GM12878 (cell line): ENCODE measurements around the gene TEC. TPM values are rescaled to one million over a fixed set of nuclear protein-coding genes. Genes with fewer than 3 reads are reported as not detected.

Experiments used
- ATAC-seq: fragments of 200-7000 bp; cut with Tn5 transposase; 3 replicates; pipeline ENCODE4 v1.9.1; 2020; ENCODE audit warnings: mild to moderate bottlenecking, moderate library complexity
- BruUV-seq: library from RNA; stranded (reverse); fragments of 400-500 nt; replicated peaks from 2 replicates; lab custom pipeline; 2021; lab: Mats Ljungman, UMichigan
- CTCF ChIA-PET: fragments of 300-600 bp; sonication (Branson Sonifier 250); formaldehyde crosslinking; extraction: SDS; loops from one replicate; lab custom pipeline; 2021; ENCODE audit warnings: inconsistent platforms; lab: Yijun Ruan, JAX
- POLR2A ChIA-PET: fragments of 350-600 bp; formaldehyde crosslinking; extraction: SDS; loops from one replicate; lab custom pipeline; 2021; ENCODE audit warnings: inconsistent platforms; lab: Charles Lee
- RAD21 ChIA-PET: fragments of 300-600 bp; sonication (Branson Sonifier 250); formaldehyde crosslinking; loops from one replicate; lab custom pipeline; 2023; ENCODE audit warnings: antibody characterized with exemption; ENCODE audit not compliant: unreplicated experiment; lab: Charles Lee
- SMC1A ChIA-PET: fragments of 300-600 bp; sonication (Branson Sonifier 250); formaldehyde crosslinking; loops from one replicate; lab custom pipeline; 2023; ENCODE audit not compliant: unreplicated experiment, uncharacterized antibody; lab: Charles Lee
- DNase-seq: peaks from one replicate; pipeline ENCODE4 v3.0.0-alpha.2; 2011; ENCODE audit warnings: low read depth, low spot score
- FAIRE-seq: peaks from 3 replicates; lab custom pipeline; 2011; peaks lifted over from hg19 to GRCh38; lab: Jason Lieb, UNC
- H2AFZ ChIP-seq: 2 replicates; pipeline ENCODE4 v1.6.0; 2011; ENCODE audit warnings: low read depth, low read length, control low read depth; ENCODE audit not compliant: control insufficient read depth
- H3K27ac ChIP-seq: 2 replicates; pipeline ENCODE4 v1.5.1; 2011; ENCODE audit warnings: control low read depth; ENCODE audit not compliant: control insufficient read depth, insufficient read depth
- H3K27me3 ChIP-seq, 2 experiments: replicated peaks in 1 of 2; 2 replicates each; pipeline versions ENCODE4 v1.6.0 to v1.6.1; 2011; ENCODE audit warnings: low read length in 1 of 2; ENCODE audit not compliant: control insufficient read depth in 2 of 2, insufficient read depth in 2 of 2
- H3K36me3 ChIP-seq, 2 experiments: 2 replicates each; pipeline ENCODE4 v1.5.1; 2011; ENCODE audit warnings: low read length in 1 of 2; ENCODE audit not compliant: control insufficient read depth in 2 of 2, insufficient read depth in 2 of 2
- H3K4me1 ChIP-seq: 2 replicates; pipeline ENCODE4 v1.6.1; 2011; ENCODE audit warnings: mild to moderate bottlenecking, low read length, moderate library complexity, mixed read lengths; ENCODE audit not compliant: control insufficient read depth, insufficient read depth
- H3K4me2 ChIP-seq: 2 replicates; pipeline ENCODE4 v1.6.0; 2011; ENCODE audit warnings: control low read depth; ENCODE audit not compliant: control insufficient read depth, insufficient read depth
- H3K4me3 ChIP-seq: fragments of 200-600 bp; sonication (generic); 2 replicates; pipeline ENCODE4 v1.5.1; 2016
- H3K79me2 ChIP-seq: 2 replicates; pipeline ENCODE4 v1.6.0; 2011; ENCODE audit warnings: low read length; ENCODE audit not compliant: control insufficient read depth, insufficient read depth
- H3K9ac ChIP-seq: 2 replicates; pipeline ENCODE4 v1.8.0; 2011; ENCODE audit warnings: low read length, control low read depth, mixed read lengths; ENCODE audit not compliant: control insufficient read depth, insufficient read depth
- H3K9me3 ChIP-seq: replicated peaks from 3 replicates; pipeline ENCODE4 v1.5.1; 2011; ENCODE audit warnings: mild to moderate bottlenecking, low read length; ENCODE audit not compliant: control insufficient read depth, insufficient read depth
- H4K20me1 ChIP-seq: 2 replicates; pipeline ENCODE4 v1.6.0; 2011; ENCODE audit not compliant: control insufficient read depth, insufficient read depth
- E4F1 ChIP-seq: fragments of 450-650 bp; IDR thresholded peaks from 2 replicates; pipeline ENCODE4 v1.6.1; 2018; ENCODE audit warnings: borderline replicate concordance, mild to moderate bottlenecking; ENCODE audit not compliant: partially characterized antibody
- EGR1 ChIP-seq, 2 experiments: IDR thresholded peaks; 1 replicate in 1 of 2; 2 replicates in 1 of 2; pipeline ENCODE4 v1.6.1; 2011 to 2012; ENCODE audit warnings: low read depth in 2 of 2, low read length in 2 of 2, borderline replicate concordance in 1 of 2, mild to moderate bottlenecking in 1 of 2, moderate library complexity in 1 of 2
- HDAC2 ChIP-seq: fragments of 200-600 bp; sonication (generic); IDR thresholded peaks from 2 replicates; pipeline ENCODE4 v1.6.1; 2017
- JUND ChIP-seq: IDR thresholded peaks from 2 replicates; pipeline ENCODE4 v1.6.1; 2012; ENCODE audit warnings: low read depth, mild to moderate bottlenecking, low read length, improper control_type of control experiment, moderate library complexity
- MEF2A ChIP-seq: IDR thresholded peaks from 2 replicates; pipeline ENCODE4 v1.6.1; 2011; ENCODE audit warnings: low read depth, mild to moderate bottlenecking, low read length, moderate library complexity; ENCODE audit not compliant: insufficient read depth
- MTA3 ChIP-seq: IDR thresholded peaks from 2 replicates; pipeline ENCODE4 v1.6.1; 2012; ENCODE audit warnings: low read length, inconsistent platforms, borderline replicate concordance
- RB1 ChIP-seq: fragments of 450-650 bp; formaldehyde crosslinking; IDR thresholded peaks from 2 replicates; pipeline ENCODE4 v1.6.1; 2017; ENCODE audit warnings: mild to moderate bottlenecking, borderline replicate concordance
- SMAD5 ChIP-seq: IDR thresholded peaks from 2 replicates; pipeline ENCODE4 v1.6.1; 2016; ENCODE audit warnings: antibody characterized with exemption, low read depth
- SUPT20H ChIP-seq: IDR thresholded peaks from 2 replicates; pipeline ENCODE4 v1.6.1; 2011; ENCODE audit warnings: low read depth, mild to moderate bottlenecking, low read length, moderate library complexity, borderline replicate concordance; ENCODE audit not compliant: control insufficient read depth
- WGBS: methylation state at CpG from one replicate; pipeline ENCODE4 v1.1.6; 2016; ENCODE audit warnings: low lambda C conversion rate; ENCODE audit not compliant: insufficient replicate concordance, insufficient coverage; ENCODE audit errors: missing lambda C conversion rate; 5-methylcytosine and 5-hydroxymethylcytosine counted together
- in situ Hi-C: fragments of 300-500 bp; cut with MboI; formaldehyde crosslinking; loops from 9 replicates; pipeline ENCODE4 v1.14.3; 2018; ENCODE audit warnings: mixed read lengths
- intact Hi-C: fragments of 100-400 bp; cut with micrococcal nuclease; formaldehyde crosslinking; loops from one replicate; pipeline ENCODE4 v1.14.2; 2022; ENCODE audit not compliant: unreplicated experiment
- polyA plus RNA-seq, 11 experiments: library from polyadenylated mRNA; depleted of rRNA in 4 of 11; unstranded in 6 of 11; stranded (reverse) in 5 of 11; fragments of >200 nt; fragmentation: Nextera tagmentation in 4 of 11; fragmentation: Illumina TruSeq in 1 of 11; extraction: Ambion mirVana in 4 of 11; extraction: Trizol in 1 of 11; gene quantifications; 1 replicate in 1 of 11; 2 replicates in 10 of 11; pipeline versions ENCODE4 v1.2.1 to v1.2.3, GENCODE V29; 2011 to 2016; ENCODE audit warnings: inconsistent platforms in 2 of 11, missing spikeins in 2 of 11, low read depth in 1 of 11
- total RNA-seq, 4 experiments: library from RNA; depleted of rRNA in 3 of 4; stranded (reverse); fragments of >200 nt in 3 of 4; fragmentation: Illumina TruSeq in 1 of 4; extraction: Trizol in 1 of 4; gene quantifications; 2 replicates each; pipeline versions ENCODE4 v1.2.1 to v1.2.3, GENCODE V29; 2013 to 2021
- TF ChIP-seq, protein P1 (sequence below): fragments of 450-650 bp; IDR thresholded peaks from 2 replicates; pipeline ENCODE4 v1.6.1; 2017; ENCODE audit warnings: borderline replicate concordance
- TF ChIP-seq, protein P2 (sequence below): fragments of 450-650 bp; IDR thresholded peaks from 2 replicates; pipeline ENCODE4 v1.6.1; 2017; ENCODE audit warnings: mild to moderate bottlenecking, low read depth, inconsistent platforms; ENCODE audit not compliant: poor library complexity, severe bottlenecking
- TF ChIP-seq, protein P3 (sequence below): fragments of 450-650 bp; IDR thresholded peaks from 2 replicates; pipeline ENCODE4 v1.6.1; 2014; ENCODE audit warnings: mild to moderate bottlenecking
- TF ChIP-seq, protein P4 (sequence below): fragments of 450-650 bp; IDR thresholded peaks from 2 replicates; pipeline ENCODE4 v1.6.1; 2017; ENCODE audit warnings: low read depth, mild to moderate bottlenecking, moderate library complexity

The TEC gene
- total and polyA plus RNA-seq, 10 of the 15 experiments (the other 5 are each of a cell fraction or from before 2014, with no cell fraction given), result 7.4 to 27.2 (median 17.1) TPM

- TF ChIP-seq, protein P1, sequence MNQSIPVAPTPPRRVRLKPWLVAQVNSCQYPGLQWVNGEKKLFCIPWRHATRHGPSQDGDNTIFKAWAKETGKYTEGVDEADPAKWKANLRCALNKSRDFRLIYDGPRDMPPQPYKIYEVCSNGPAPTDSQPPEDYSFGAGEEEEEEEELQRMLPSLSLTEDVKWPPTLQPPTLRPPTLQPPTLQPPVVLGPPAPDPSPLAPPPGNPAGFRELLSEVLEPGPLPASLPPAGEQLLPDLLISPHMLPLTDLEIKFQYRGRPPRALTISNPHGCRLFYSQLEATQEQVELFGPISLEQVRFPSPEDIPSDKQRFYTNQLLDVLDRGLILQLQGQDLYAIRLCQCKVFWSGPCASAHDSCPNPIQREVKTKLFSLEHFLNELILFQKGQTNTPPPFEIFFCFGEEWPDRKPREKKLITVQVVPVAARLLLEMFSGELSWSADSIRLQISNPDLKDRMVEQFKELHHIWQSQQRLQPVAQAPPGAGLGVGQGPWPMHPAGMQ, result no peak
- no peak for TF ChIP-seq HDAC2
- TF ChIP-seq EGR1 (IDR thresholded peaks at IDR 0.05; ENCODE audit: borderline replicate concordance in 1 of 2, low read depth in 2 of 2, low read length in 2 of 2), result no peak
- no peak for TF ChIP-seq MTA3
- TF ChIP-seq SUPT20H, result no peak
- no peak for TF ChIP-seq SMAD5
These were observed 35.9 kb upstream of the TEC start (continued) for GRCh38 chr4:48305508-48305907.

DNA sequence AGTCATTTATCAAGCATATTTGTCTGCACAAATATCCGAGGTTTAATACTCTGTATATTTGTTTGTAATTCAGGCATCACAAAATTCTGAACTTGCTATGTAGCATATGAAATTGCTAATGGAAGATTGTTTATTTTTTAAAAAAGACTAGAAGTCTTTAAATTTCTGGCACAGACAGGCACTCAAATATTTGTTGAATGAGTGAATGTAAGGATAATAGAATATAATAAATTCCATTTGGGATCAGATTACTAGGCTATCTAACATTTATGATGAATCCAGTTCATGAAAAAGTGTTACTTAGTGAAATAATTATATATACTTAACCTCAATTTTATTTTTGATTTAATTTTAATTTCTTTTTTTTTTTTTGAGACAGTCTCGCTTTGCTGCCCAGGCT, 30.4 kb upstream of the TEC start:
- POLR2A ChIA-PET, result no interaction called here
- TF ChIP-seq JUND (no peak), RB1 (no peak), E4F1 (no peak), MEF2A (no peak)
- TF ChIP-seq, protein P2, sequence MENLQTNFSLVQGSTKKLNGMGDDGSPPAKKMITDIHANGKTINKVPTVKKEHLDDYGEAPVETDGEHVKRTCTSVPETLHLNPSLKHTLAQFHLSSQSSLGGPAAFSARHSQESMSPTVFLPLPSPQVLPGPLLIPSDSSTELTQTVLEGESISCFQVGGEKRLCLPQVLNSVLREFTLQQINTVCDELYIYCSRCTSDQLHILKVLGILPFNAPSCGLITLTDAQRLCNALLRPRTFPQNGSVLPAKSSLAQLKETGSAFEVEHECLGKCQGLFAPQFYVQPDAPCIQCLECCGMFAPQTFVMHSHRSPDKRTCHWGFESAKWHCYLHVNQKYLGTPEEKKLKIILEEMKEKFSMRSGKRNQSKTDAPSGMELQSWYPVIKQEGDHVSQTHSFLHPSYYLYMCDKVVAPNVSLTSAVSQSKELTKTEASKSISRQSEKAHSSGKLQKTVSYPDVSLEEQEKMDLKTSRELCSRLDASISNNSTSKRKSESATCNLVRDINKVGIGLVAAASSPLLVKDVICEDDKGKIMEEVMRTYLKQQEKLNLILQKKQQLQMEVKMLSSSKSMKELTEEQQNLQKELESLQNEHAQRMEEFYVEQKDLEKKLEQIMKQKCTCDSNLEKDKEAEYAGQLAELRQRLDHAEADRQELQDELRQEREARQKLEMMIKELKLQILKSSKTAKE, result no peak
- TF ChIP-seq, protein P3, sequence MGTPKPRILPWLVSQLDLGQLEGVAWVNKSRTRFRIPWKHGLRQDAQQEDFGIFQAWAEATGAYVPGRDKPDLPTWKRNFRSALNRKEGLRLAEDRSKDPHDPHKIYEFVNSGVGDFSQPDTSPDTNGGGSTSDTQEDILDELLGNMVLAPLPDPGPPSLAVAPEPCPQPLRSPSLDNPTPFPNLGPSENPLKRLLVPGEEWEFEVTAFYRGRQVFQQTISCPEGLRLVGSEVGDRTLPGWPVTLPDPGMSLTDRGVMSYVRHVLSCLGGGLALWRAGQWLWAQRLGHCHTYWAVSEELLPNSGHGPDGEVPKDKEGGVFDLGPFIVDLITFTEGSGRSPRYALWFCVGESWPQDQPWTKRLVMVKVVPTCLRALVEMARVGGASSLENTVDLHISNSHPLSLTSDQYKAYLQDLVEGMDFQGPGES, result no peak
- TF ChIP-seq, protein P4, sequence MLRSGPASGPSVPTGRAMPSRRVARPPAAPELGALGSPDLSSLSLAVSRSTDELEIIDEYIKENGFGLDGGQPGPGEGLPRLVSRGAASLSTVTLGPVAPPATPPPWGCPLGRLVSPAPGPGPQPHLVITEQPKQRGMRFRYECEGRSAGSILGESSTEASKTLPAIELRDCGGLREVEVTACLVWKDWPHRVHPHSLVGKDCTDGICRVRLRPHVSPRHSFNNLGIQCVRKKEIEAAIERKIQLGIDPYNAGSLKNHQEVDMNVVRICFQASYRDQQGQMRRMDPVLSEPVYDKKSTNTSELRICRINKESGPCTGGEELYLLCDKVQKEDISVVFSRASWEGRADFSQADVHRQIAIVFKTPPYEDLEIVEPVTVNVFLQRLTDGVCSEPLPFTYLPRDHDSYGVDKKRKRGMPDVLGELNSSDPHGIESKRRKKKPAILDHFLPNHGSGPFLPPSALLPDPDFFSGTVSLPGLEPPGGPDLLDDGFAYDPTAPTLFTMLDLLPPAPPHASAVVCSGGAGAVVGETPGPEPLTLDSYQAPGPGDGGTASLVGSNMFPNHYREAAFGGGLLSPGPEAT, result no peak

More for the DNA sequence above, 30.4 kb upstream of the TEC start:
- RAD21 ChIA-PET, result no interaction called here
- intact Hi-C loops (no loop called here), in situ Hi-C loops (no loop called here)
- Histone ChIP-seq H3K4me2 (no peak overlapping the region), H3K27ac (no peak overlapping the region), H3K27me3 (no peaks in the 10 kb centered on the region), H3K36me3 (no peaks in the 10 kb centered on the region), H3K4me1 (peaks cover 7% of the 10 kb centered on the region), H3K79me2 (no peaks in the 10 kb centered on the region), H3K9ac (no peak overlapping the region), H2AFZ (no peak overlapping the region), H4K20me1 (no peaks in the 10 kb centered on the region), H3K4me3 (no peak overlapping the region), H3K9me3 (no peaks in the 10 kb centered on the region)
- no TSS peak for BruUV-seq
- SMC1A ChIA-PET, result no interaction called here
- FAIRE-seq (no peak), ATAC-seq (no peak), DNase-seq (no peak)
- 66% methylated on average over 2 of the region's 2 CpGs for WGBS
- CTCF ChIA-PET, result no interaction called here
